M059J (cell line): ENCODE measurements around the gene ADGRL2. TPM values are rescaled to one million over a fixed set of nuclear protein-coding genes. Genes with fewer than 3 reads are reported as not detected.

Experiments
- DNase-seq: peaks from one replicate; pipeline ENCODE4 v3.0.0-alpha.2; 2012; ENCODE audit warnings: low read depth
- total RNA-seq: library from RNA; depleted of rRNA; stranded (reverse); fragments of >200 nt; shearing (Covaris generic); gene quantifications from 2 replicates; pipeline ENCODE4 v1.2.3, GENCODE V29; 2014

ADGRL2 gene
- total RNA-seq, 1 experiment from 2014 or later, result 4.0 TPM

GRCh38 chr1:81805537-81806431, 5.0 kb downstream of the ADGRL2 start:
- no peak for DNase-seq

GRCh38 chr1:81806432-81806770, 5.7 kb downstream of the ADGRL2 start:
- no peak for DNase-seq

DNA sequence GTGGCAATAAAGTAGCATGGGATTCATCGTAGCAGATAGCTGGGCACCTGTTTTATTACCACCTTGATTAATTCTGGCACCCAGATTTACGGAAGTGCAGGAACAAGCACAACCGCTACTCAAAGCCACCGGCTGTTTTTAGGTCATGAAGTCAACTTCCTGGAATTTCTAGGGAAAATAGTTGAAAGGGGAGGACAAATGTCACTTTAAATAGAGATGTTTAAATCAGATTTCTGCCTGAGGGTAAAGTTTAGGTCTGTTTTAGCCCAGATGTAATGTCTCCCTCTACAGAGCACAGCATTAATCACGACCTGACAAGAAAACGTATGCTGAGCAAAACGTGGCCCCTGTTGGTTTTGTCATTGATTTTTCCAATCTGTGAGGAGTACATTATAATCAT, 8.0 kb downstream of the ADGRL2 start:
- DNase-seq, result peak; percentile 7

DNA sequence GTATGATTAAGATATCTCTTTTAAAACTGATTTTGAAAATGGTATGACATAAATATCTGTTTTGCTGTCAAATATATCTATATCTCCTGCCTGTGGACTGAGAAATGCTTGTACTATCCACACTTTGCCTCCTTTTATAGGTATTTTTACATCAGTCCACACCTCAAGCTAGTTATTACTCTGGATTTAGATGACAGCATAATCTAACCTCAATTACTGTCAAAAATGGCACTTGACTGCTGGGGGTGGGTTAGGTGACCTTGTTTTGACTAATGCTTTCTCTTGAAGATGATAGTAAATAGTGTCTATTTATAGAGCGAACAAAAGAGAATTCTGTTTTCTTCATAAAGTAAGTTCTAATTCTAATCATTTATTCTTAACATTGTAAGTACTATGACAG, 9.1 kb downstream of the ADGRL2 start:
- DNase-seq, result no peak

DNA sequence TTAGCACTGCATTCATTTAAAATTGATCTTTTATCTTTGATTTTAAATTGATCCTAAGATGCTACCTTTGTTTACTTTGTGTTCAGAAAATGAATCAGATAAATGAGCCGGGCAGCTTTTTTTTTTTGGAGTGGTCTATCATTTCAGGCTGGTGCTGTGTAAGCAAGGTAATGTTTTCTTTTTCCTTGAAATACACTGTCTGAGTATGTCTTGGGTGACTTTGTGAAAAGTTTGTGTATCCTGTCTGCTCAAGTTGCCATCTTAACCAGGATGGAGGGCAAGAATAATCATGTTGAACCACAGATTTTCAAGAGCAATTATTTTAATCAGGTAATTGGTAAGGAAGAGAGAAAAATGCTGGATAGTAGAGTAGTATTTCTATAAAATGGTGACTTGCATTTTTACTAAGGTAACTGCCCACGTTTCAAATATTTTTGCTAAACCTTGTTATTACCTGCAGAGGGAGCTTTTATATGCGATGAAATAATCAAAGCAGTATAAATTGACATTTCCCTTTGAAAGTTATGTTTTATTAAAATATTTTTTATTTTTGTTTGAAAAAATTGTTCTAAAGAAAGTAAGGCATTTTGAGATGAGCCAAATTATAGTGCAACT, 11.1 kb downstream of the ADGRL2 start:
- no peak for DNase-seq

- DNase-seq, result no peak
Observed at GRCh38 chr1:81812712-81813111, 12.0 kb downstream of the ADGRL2 start.

GRCh38 chr1:81813691-81814090, 13.0 kb downstream of the ADGRL2 start:
- DNase-seq, result no peak

DNA sequence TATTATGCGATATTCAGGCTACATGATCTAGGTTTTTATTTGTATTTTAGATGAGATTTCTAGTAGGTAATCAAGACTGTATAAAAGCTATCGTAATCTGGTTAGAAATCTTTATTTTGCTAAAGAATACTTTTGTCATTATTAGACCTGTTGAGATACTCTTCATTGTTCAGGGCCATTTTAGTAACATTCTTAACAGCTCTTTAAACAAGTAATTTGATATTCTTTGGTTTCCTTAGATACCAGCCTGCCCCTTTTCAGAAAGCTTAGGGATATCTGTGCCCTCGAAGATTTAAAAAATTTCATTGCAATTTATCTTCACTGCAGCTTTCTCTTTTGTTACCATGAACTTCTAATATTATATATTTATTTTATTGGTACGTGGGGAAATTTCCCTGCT, 18.9 kb downstream of the ADGRL2 start:
- no peak for DNase-seq

- DNase-seq, result no peak
Observed at GRCh38 chr1:81820765-81821164, 20.0 kb downstream of the ADGRL2 start.

- no peak for DNase-seq
Observed at GRCh38 chr1:81823082-81823481, 22.3 kb downstream of the ADGRL2 start.

GRCh38 chr1:81824759-81825158, 24.0 kb downstream of the ADGRL2 start:
- DNase-seq, result no peak

DNA sequence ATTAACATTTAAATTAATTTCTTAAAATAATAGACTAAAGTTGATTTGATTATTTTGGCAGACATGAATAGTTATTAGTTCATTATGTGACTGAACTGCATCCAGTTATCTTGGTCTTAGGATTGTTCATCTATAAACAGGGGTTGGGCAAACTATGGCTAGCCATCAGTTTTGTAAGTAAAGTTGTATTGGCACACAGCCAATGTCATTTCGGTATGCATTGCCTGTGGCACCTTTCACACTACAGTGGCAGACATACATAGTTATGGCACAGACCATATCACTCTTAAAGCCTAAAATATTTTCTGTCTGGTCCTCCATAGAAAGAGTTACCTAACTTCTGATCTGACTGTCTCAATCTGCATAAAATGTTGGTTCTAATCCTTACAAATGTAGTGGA, 27.2 kb downstream of the ADGRL2 start:
- DNase-seq, result no peak

- DNase-seq, result peak; percentile 7
Observed at GRCh38 chr1:81832573-81832972, 31.8 kb downstream of the ADGRL2 start.

DNA sequence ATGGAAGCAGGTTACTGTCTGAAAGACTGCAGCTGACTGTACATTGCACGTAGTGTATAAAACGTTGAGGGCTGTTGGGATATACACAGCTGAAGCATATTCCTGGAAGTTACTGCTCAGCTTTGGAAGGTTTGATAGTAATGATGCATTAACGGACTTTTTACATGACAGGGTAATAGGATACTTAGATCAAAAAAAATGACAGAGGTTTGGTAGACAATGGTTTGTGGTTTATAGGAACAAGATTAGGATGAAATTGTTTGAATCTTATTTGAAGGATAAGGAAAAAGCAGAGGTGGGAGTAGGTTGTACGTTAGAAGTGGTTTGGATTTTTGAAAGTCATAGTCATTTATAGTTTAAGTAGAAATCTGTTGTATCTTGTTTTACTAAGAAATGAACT, 33.0 kb downstream of the ADGRL2 start:
- DNase-seq, result no peak

- DNase-seq, result peak; percentile 3
Observed at GRCh38 chr1:81834268-81834667, 33.5 kb downstream of the ADGRL2 start.

DNA sequence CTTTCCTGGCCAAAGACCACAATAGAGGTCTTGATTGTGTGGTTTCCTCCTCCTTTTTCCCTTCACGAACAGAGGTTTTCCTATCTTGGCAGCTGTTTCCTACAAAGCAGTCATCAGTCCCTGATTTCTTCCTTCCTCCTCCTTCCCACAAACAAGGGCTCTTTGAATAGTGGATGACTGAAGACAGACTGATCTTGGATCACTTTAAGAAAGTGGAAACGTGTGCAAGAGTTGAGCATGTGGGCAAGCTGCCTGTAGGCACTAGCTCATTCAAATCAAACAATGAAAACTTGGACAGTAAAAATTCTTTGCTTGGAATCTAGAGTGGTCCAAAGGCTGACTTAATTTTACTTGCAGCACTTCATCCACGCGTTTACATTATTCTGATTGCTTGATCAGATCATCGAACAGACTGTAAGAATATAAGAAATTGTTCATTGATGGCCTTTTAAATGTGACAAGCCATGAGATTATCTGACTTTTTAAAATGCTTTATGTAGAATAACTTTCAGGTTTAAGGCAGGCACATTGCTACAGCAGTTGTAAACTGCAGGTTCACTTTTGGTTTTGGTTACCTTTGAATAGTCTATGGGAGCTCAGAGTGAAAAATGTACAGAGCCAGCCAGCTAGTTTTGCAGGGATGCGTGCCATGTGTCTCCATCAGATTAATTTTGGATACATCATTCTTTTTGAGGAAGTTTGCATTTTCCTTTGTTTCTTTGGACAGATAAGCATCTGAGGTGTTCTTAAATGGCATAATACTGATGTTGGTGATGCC, 34.4 kb downstream of the ADGRL2 start:
- no peak for DNase-seq

- DNase-seq, result no peak
Observed at GRCh38 chr1:81836007-81836626, 35.4 kb downstream of the ADGRL2 start.

GRCh38 chr1:81838600-81839218, 38.0 kb downstream of the ADGRL2 start:
- DNase-seq, result no peak

DNA sequence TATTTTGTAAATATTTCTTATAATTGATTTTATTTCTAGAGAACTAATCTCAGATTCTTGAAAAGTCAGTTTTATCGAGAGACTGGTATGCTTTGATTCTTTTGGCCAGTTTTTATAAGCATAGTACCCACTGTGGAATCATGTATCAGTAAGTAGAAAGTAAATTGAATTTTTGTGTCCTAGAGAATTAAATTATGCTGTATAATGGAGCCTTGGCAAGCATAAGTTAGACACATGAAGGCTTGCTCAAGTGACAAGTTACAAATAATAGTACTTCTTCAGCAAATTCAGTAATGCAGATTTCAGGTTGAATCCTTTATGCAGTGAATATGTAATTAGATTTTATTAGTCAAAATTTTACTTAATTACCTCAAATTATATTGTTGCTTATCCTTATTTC, 40.1 kb downstream of the ADGRL2 start:
- no peak for DNase-seq

GRCh38 chr1:81841795-81842194, 41.1 kb downstream of the ADGRL2 start:
- no peak for DNase-seq

DNA sequence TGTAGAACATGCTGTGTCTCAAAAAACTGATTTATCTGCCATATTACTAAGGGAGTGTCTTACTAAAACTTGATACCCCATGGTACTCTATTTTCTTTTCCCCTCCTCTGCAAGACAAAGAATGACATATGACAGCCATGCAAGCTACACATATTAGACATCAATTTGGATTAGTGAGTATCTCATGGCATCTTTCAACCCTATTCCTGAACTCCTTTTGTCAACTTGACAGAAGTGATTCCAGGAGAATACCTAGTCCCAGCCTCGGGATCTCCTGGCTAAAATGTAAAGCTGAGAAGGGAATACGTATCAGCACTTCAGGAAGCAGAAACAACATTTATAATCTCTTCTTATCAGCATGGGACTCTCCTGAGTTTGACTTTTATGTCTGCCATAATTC, 43.7 kb downstream of the ADGRL2 start:
- DNase-seq, result no peak

- no peak for DNase-seq
Observed at GRCh38 chr1:81846630-81847029, 45.9 kb downstream of the ADGRL2 start.
